GM21576 (cell line): ENCODE measurements around the gene NDUFV3.
"Not testable (repeated sequence)": the region's sequence is repeated elsewhere in the genome, so short reads cannot be mapped to it uniquely, and the experiment has no call there.

Experiments used
- ATAC-seq: cut with Tn5 transposase; IDR thresholded peaks from one replicate; pipeline ENCODE4 v1.9.1; 2021; ENCODE audit warnings: mild to moderate bottlenecking, moderate library complexity; ENCODE audit not compliant: unreplicated experiment

The NDUFV3 gene

DNA sequence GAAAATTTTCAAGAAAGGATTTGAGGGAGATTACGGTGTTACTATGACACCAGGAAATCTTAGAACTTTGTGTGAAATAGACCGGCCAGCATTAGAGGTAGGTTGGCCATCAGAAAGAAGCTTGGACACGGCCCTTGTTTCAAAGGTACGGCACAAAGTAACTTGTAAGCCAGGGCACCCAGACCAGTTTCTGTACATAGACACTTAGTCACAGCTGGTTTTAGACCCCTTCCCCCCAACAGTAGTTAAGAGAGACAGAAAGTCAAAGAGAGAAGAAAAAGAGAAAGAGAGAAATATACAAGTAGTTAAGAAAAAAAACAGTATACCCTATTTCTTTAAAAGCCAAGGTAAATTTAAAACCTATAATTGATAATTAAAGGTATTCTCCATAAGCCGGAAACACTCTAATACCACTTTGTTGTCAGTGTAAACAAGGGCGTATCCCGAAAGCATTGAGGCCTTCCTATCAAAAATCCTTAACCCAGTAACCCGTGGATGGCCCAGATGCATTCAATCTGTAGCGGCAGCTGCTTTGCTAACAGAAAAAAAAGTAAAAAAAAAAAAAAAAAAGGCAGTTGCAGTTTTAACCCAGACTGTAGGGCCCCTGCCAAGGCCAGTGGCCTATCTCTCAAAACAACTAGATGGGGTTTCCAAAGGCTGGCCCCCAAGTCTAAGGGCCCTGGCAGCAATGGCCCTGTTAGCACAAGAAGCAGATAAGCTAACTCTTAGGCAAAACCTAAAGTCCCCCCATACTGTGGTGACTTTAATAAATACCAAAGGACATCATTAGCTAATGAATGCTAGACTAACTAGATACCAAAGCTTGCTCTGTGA is 40.2 kb downstream of the NDUFV3 start:
- not testable (repeated sequence) for ATAC-seq

DNA sequence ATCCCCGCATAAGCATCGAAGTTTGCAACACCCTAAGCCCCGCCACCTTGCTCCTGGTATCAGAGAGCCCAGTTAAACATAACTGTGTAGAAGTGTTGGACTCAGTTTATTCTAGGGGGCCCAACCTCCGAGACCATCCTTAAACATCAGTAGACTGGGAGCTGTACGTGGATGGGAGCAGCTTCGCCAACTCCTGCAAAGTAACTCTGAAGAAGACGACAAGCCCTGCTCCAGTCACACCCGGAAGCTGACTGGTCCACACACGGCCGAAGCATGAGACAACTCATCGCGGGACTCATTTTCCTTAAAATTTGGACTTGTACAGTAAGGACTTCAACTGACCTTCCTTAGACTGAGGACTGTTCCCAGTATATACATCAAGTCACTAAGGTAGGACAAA is 40.9 kb downstream of the NDUFV3 start:
- not testable (repeated sequence) for ATAC-seq

GRCh38 chr21:42936360-42936759 is 43.3 kb downstream of the NDUFV3 start:
- ATAC-seq: not testable (repeated sequence)

DNA sequence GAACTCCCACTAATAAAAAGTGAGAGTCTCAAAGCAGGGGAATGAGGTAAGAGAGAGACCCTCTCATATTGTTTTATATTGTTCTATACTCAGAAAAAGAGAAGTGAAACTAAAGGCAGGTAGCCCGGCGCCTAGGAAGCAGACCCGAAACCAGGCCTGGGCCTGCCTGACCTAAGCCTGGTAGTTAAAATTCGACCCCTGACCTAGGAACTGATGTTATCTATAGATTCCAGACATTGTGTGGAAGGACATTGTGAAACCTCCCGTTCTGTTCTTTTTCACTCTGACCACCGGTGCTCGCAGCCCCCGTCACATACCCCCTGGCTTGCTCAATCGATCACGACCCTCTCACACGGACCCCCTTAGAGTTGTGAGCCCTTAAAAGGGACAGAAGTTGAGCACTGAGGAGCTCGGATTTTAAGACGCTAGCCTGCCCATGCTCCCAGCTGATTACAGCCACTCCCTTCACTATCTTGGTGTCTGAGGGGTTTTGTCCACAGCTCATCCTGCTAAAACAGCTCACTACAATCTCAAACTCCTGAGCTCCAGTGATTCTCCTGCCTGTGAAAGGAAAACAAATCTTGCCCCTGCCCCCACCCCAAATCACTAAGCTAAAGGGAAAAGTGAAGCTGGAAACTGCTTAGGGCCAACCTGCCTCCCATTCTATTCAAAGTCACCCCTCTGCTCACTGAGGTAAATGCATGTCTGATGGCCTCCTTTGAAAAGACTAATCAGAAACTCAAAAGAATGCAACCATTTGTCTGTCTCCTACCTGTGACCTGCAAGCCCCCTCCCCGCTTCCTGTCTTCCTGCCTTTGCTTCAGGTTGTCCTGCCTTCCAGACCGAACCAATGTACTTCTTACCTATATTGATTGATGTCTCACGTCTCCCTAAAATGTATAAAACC is 44.2 kb downstream of the NDUFV3 start:
- ATAC-seq: not testable (repeated sequence)

DNA sequence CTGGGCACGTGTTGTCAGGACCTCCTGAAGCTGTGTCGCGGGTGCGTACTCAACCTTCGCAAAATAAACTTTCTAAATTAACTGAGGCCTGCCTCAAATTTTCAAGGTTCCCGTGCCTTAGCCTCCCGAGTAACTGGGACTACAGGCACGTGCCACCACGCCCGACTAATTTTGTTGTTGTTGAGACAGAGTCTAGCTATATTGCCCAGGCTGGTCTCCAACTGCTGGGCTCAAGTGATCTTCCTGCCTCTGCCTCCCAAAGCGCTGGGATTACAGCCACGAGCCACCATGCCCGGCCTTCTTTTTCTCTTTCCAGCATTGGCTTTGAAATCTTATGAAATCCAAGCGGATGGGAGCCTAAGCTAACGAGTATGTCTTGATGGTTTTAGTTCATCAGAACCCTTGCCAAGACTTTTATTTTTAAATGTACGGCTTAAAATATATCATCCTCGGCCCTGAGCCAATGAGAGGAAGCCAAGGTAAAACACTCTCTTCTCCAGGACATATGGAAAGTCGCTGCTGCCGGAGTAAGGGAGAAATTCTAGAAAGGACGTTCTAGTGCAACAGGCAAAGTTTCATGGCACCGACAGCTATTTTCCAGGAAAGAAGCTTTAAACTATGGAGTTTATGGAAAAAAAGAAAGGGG is 45.0 kb downstream of the NDUFV3 start:
- no peak for ATAC-seq

DNA sequence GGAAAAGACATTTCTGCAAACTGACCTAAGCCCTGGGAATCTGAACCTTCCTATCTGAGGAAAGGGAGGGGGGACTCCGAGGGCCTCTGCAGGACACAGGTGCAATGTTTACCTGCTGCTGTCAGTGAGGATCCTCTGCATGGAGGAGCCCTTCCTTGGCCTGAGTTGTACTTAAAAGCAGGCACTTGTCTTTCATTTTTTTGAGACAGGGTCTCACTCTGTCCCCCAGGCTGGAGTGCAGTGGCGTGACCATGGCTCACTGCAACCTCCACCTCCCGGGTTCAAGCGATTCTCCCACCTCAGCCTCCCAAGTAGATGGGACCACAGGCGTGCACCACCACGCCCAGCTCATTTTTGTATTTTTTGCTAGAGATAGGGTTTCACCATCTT is 45.5 kb downstream of the NDUFV3 start:
- not testable (repeated sequence) for ATAC-seq

DNA sequence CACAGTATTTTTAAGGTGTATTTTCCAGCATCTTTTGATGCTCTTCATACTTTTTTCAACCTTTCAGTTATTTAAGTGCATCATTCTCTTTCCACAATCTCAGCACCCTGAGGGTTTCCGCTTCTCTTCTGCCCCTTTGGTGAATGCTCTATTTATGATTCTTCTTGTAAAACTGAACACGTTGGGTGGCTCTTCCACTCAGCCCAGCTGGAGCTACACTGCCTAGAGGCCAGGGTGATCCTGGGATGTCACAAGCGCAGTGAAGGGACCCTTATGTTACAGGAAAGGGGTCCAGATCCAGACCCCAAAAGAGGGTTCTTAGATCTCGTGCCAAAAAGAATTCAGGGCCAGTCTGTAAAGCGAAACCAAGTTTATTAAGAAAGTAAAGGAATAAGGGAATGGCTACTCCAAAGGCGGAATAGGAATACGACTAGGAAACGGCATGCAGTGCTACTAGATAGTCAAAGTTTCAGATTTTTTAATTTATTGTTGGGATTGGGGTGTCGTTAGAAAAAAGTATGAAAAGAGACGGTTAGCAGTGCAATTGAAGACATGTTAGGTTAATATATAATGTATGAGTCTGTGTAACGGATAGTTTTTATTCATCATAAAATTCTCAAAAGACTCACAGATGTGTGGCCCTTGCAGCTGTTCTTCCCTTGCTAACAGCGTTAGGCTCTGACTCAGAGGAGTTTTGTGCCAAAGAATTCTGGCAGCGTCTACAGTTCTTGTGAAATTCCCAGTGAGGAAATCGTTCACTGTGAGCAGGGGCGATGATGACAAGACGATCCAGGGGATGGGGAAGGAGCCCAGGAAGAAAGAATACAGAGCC is 46.7 kb downstream of the NDUFV3 start:
- no peak for ATAC-seq

GRCh38 chr21:42941696-42942085 is 48.6 kb downstream of the NDUFV3 start:
- ATAC-seq: no peak

GRCh38 chr21:42942244-42942643 is 49.1 kb downstream of the NDUFV3 start:
- no peak for ATAC-seq

GRCh38 chr21:42949094-42949755 is 56.1 kb downstream of the NDUFV3 start:
- not testable (repeated sequence) for ATAC-seq

DNA sequence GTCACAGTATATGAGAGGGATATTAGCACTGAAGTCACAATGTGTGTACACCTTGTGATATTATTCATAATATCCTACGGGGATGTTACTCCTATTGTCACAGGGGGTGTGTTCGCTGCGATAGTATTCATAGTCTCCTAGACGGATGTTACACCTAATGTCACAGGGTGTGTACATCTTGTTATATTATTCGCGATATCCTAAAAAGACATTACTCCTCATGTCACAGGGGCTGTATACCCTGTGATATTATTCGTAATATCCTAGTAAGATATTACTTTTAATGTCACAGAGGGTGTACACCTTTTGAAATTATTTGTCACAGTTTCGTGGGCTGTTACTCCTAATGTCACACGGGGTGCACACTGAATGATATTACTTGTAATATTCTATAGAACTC is 58.1 kb downstream of the NDUFV3 start:
- ATAC-seq: not testable (repeated sequence)

DNA sequence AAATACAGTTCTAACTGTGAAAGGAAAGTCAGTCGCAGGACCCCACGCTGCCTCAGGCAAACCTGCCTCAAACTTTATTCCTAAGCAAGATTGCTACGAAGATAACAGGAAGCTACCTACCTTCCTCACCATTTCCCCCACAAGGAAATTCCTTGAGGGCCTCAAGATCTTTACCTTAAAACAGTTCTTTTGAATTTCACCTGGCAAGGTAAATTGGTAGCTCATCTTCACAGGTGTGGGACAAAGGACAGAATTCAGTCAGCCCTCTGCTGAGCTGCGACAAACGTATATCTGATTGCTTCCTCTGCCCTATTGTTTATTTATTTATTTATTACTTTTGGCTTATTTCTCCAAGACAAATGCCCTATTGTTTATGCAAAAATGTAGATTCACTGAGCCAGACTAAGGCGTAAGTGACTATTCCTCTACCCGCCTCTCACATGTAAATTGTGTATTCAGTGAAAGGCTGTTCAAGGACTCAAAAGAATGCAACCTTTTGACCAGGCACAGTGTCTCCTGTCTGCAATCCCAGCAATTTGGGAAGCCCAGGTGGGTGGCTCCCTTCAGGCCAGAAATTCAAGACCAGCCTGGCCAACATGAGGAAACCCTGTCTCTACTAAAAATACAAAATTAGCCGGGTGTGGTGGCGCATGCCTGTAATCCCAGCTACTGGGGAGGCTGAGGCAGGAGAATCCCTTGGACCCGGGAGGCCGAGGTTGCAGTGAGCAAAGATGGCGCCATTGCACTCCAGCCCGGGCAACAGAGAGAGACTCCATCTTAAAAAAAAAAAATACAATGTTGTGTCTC is 63.9 kb downstream of the NDUFV3 start:
- no peak for ATAC-seq

DNA sequence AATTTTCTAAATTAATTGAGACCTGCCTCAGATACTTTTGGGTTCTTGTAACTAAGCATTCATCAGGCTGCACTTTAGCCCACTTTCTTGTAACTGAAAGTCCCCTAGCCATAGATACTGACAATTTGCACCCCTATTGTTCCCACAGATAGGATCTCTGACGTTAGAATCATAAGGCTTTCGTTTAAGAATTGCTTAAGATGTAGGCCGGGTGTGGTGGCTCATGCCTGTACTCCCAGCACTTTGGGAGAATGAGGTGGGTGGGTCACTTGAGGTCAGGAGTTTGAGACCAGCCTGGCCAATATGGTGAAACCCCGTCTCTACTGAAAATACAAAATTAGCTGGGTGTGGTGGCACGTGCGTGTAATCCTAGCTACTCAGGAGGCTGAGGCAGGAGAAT is 65.0 kb downstream of the NDUFV3 start:
- ATAC-seq: not testable (repeated sequence)

DNA sequence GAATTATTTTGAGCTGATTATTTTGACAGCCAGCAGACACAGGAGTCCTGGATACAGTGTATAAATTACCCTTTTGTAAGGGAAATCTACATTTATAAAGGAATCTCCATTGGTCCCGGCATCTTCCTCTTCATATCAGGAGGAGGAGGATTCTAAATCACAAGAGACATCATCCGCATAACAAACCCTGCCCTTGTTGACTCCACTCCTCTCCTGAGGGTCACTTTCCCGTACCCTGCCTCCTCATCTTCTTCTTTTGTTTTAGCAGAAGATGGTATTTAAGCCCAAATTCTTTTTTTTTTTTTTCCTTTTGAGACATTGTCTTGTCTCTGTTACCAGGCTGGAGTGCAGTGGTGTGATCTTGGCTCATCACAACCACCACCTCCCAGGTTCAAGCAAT is 66.6 kb downstream of the NDUFV3 start:
- no peak for ATAC-seq

- no peak for ATAC-seq
Observed at GRCh38 chr21:42962380-42963007, 69.4 kb downstream of the NDUFV3 start.
